Gastrocnemius medialis (tissue), 4 donors: Measurements from ENCODE around the gene BAMBI. TPM values are rescaled to one million over a fixed set of nuclear protein-coding genes. Genes with fewer than 3 reads are reported as not detected.

ENCODE experiments used
- ATAC-seq, 2 donors: fragments of 150-250 bp; one replicate each; pipeline ENCODE4 v1.9.1; 2016
- DNase-seq, 2 donors: peaks; one replicate each; pipeline ENCODE4 v3.0.0-alpha.2; 2019
- H3K27ac ChIP-seq, 4 donors: fragments of 200-600 bp; sonication (generic); 1 replicate in 1 of 4; 2 replicates in 3 of 4; pipeline ENCODE4 v1.5.1; 2016 to 2018; ENCODE audit warnings: mild to moderate bottlenecking in 2 of 4, moderate library complexity in 1 of 4
- H3K27me3 ChIP-seq, 3 donors: fragments of 200-600 bp; sonication (generic) in 2 of 3; 1 replicate in 1 of 3; 2 replicates in 2 of 3; pipeline versions ENCODE4 v1.5.1 to v1.6.0; 2016 to 2019; ENCODE audit warnings: mild to moderate bottlenecking in 1 of 3, moderate library complexity in 1 of 3
- H3K36me3 ChIP-seq, 2 donors: fragments of 200-600 bp; sonication (generic) in 1 of 2; one replicate each; pipeline ENCODE4 v1.5.1; 2017 to 2018
- H3K4me1 ChIP-seq, 2 donors: fragments of 200-600 bp; sonication (generic) in 1 of 2; one replicate each; pipeline ENCODE4 v1.5.1; 2016 to 2017; ENCODE audit warnings: mild to moderate bottlenecking in 2 of 2
- H3K4me3 ChIP-seq, 4 donors: fragments of 200-600 bp; sonication (generic) in 3 of 4; 1 replicate in 1 of 4; 2 replicates in 3 of 4; pipeline ENCODE4 v1.5.1; 2016 to 2019; ENCODE audit warnings: mild to moderate bottlenecking in 2 of 4
- H3K9me3 ChIP-seq, 3 donors: fragments of 200-600 bp; sonication (generic) in 2 of 3; 1 replicate in 1 of 3; 2 replicates in 2 of 3; pipeline ENCODE4 v1.5.1; 2016 to 2019
- CTCF ChIP-seq, 5 experiments: fragments of 450-650 bp in 3 of 5; fragments of 200-600 bp in 2 of 5; sonication (generic) in 2 of 5; IDR thresholded peaks in 4 of 5; conservative IDR thresholded peaks in 1 of 5; 1 replicate in 4 of 5; 2 replicates in 1 of 5; pipeline ENCODE4 v1.5.1; 2016 to 2019; ENCODE audit warnings: antibody characterized with exemption in 5 of 5, mild to moderate bottlenecking in 3 of 5, moderate library complexity in 3 of 5
- POLR2A ChIP-seq, 2 donors: fragments of 450-650 bp; IDR thresholded peaks; one replicate each; pipeline ENCODE4 v1.6.1; 2017; ENCODE audit warnings: antibody characterized with exemption in 2 of 2, mild to moderate bottlenecking in 2 of 2, moderate library complexity in 2 of 2
- in situ Hi-C, 4 donors: fragments of 200-750 bp; cut with MboI; loops; one replicate each; pipeline versions ENCODE4 v1.15.0 to v1.8.0; 2017; ENCODE audit warnings: low sequenced_read_pairs in 4 of 4
- intact Hi-C: fragments of 100-400 bp; cut with DNase I; formaldehyde crosslinking; loops from one replicate; pipeline ENCODE4 v1.15.1; 2023; ENCODE audit warnings: low total_unique reads
- total RNA-seq, 4 donors: library from RNA; depleted of rRNA; stranded (reverse); fragments of >200 nt; gene quantifications; one replicate each; pipeline versions ENCODE4 v1.1.0 to v1.2.3, GENCODE V29; 2016

BAMBI gene
- total RNA-seq, 4 donors from 2014 or later, result 0.31 to 1.8 (median 0.82) TPM; not detected in 1

DNA sequence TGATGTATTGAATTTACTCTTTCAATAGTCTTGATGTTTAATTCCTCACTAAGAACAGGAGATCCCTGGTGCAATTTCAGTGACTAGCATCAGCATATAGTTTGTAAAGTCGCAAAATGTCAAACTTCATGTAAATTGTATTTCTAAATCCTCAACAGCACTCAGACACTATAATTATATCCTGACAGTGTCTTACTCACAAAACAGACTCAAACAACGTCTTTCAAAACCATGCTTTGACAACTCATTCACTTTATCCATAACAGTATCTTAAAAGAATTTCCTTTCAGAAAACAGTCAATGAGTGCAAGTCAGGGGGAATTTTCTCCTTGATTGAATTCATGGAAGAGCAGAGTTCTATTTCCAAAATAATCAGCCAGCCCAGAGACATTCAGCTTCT is 20.8 kb downstream of the BAMBI start:
- in situ Hi-C loops, result no loop called here
- H3K9me3 ChIP-seq, result no peaks in the 10 kb centered on the region
- TF ChIP-seq CTCF (IDR thresholded peaks at IDR 0.05 in 4 of 5, conservative IDR thresholded peaks at IDR 0.05 in 1 of 5) (no peak), POLR2A (IDR thresholded peaks at IDR 0.05) (no peak)
- DNase-seq, result no peak
- H3K27me3 ChIP-seq, result no peaks in the 10 kb centered on the region
- H3K36me3 ChIP-seq, result no peaks in the 10 kb centered on the region
- no peak overlapping the region for H3K4me3 ChIP-seq
- no peak for ATAC-seq
- H3K27ac ChIP-seq, result no peak overlapping the region
- no peaks in the 10 kb centered on the region for H3K4me1 ChIP-seq
- intact Hi-C loops, result no loop called here

GRCh38 chr10:28704464-28705161 is 27.3 kb downstream of the BAMBI start:
- in situ Hi-C loops, result no loop called here
- Histone ChIP-seq H3K27me3 (no peaks in the 10 kb centered on the region), H3K27ac (no peak overlapping the region), H3K36me3 (no peaks in the 10 kb centered on the region), H3K9me3 (no peaks in the 10 kb centered on the region), H3K4me1 (no peaks in the 10 kb centered on the region), H3K4me3 (no peak overlapping the region)
- intact Hi-C loops, result no loop called here
- TF ChIP-seq CTCF (IDR thresholded peaks at IDR 0.05 in 4 of 5, conservative IDR thresholded peaks at IDR 0.05 in 1 of 5) (no peak), POLR2A (IDR thresholded peaks at IDR 0.05) (no peak)
- DNase-seq, result no peak
- ATAC-seq, result no peak

- TF ChIP-seq CTCF (IDR thresholded peaks at IDR 0.05 in 4 of 5, conservative IDR thresholded peaks at IDR 0.05 in 1 of 5) (no peak), POLR2A (IDR thresholded peaks at IDR 0.05) (no peak)
- no peak for ATAC-seq
Measured at GRCh38 chr10:28705472-28705871, 28.2 kb downstream of the BAMBI start.

DNA sequence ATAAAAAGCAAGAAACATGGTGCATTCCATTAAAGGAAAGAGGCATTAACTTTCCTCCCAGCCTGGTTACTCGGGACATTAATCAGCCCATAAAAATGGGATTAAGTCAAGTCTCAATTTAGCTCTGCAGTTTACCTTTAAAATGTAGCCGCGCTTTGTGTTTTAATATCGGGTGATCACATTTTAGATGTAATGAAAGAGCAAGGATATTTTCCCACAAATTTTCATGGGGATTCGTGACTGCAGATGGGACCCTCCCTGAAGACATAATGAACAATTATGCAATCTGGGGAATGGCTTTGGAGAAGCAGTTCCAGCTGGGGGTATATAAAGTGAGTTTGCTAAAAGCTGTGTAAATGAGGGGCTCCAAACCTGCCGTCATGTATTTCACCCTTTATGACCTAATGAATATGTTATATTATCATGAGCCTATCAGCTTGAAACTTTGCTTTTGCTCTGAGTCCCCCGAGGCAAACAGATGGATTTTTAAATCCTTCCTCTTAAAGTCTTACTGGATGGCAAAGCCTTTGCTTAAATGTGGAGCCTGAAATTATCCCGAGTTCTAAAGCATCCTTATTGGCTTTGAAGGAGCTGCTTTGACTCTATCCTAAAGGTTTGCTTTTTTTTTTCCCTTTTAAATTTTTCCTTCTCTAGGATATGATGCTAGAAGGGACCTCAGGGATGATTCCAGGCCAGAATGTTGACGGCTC is 31.8 kb downstream of the BAMBI start:
- DNase-seq, result no peak
- H3K4me1 ChIP-seq, result no peaks in the 10 kb centered on the region
- H3K27ac ChIP-seq, result no peak overlapping the region
- intact Hi-C loops, result no loop called here
- H3K4me3 ChIP-seq, result no peak overlapping the region
- TF ChIP-seq POLR2A (IDR thresholded peaks at IDR 0.05), result no peak
- TF ChIP-seq CTCF (IDR thresholded peaks at IDR 0.05 in 4 of 5, conservative IDR thresholded peaks at IDR 0.05 in 1 of 5), result no peak
- in situ Hi-C loops, result no loop called here
- H3K9me3 ChIP-seq, result no peaks in the 10 kb centered on the region
- ATAC-seq, result no peak
- H3K27me3 ChIP-seq, result no peaks in the 10 kb centered on the region
- no peaks in the 10 kb centered on the region for H3K36me3 ChIP-seq

More at GRCh38 chr10:28705472-28705871, 28.2 kb downstream of the BAMBI start:
- in situ Hi-C loops (no loop called here), intact Hi-C loops (no loop called here)
- no peaks in the 10 kb centered on the region for H3K9me3 ChIP-seq
- no peak for DNase-seq
- H3K27ac ChIP-seq, result no peak overlapping the region
- no peaks in the 10 kb centered on the region for H3K4me1 ChIP-seq
- H3K27me3 ChIP-seq, result no peaks in the 10 kb centered on the region
- H3K36me3 ChIP-seq, result no peaks in the 10 kb centered on the region
- no peak overlapping the region for H3K4me3 ChIP-seq
